GM19351 (cell line): ENCODE measurements around the gene FIGNL2.
"Not testable (repeated sequence)": the region's sequence is repeated elsewhere in the genome, so short reads cannot be mapped to it uniquely, and the experiment has no call there.

ENCODE experiments used
- ATAC-seq: cut with Tn5 transposase; IDR thresholded peaks from one replicate; pipeline ENCODE4 v1.9.1; 2021; ENCODE audit warnings: mild to moderate bottlenecking, moderate library complexity; ENCODE audit not compliant: unreplicated experiment

The FIGNL2 gene

GRCh38 chr12:51848326-51848727, at the start of gene FIGNL2:
FIGNL2 (minus strand) TSS chr12:51848718; CDS start chr12:51822413, 26,305 bp downstream.
- no peak for ATAC-seq

GRCh38 chr12:51897181-51897580, 48.7 kb upstream of the FIGNL2 start:
- no peak for ATAC-seq

- no peak for ATAC-seq
Measured at GRCh38 chr12:51896236-51896635, 47.7 kb upstream of the FIGNL2 start.

GRCh38 chr12:51895378-51896135, 47.0 kb upstream of the FIGNL2 start:
- no peak for ATAC-seq

GRCh38 chr12:51893786-51894185, 45.3 kb upstream of the FIGNL2 start:
- ATAC-seq, result no peak

- no peak for ATAC-seq
Measured at GRCh38 chr12:51891843-51892242, 43.3 kb upstream of the FIGNL2 start.

GRCh38 chr12:51890511-51891171, 42.1 kb upstream of the FIGNL2 start:
- ATAC-seq, result no peak

GRCh38 chr12:51890133-51890464, 41.6 kb upstream of the FIGNL2 start:
- no peak for ATAC-seq

- no peak for ATAC-seq
Measured at GRCh38 chr12:51889216-51890132, 41.0 kb upstream of the FIGNL2 start.

- ATAC-seq, result no peak
Measured at GRCh38 chr12:51888316-51889215, 40.0 kb upstream of the FIGNL2 start.

- ATAC-seq, result no peak
Measured at GRCh38 chr12:51887476-51888315, 39.2 kb upstream of the FIGNL2 start, which contains the start of gene ANKRD33. ANKRD33 (plus strand) TSS chr12:51888103; CDS start chr12:51888187, 84 bp downstream.

- no peak for ATAC-seq
Measured at GRCh38 chr12:51886021-51886710, 37.6 kb upstream of the FIGNL2 start.

GRCh38 chr12:51885294-51886020, 36.9 kb upstream of the FIGNL2 start:
- not testable (repeated sequence) for ATAC-seq

- ATAC-seq, result no peak
Measured at GRCh38 chr12:51884676-51885229, 36.2 kb upstream of the FIGNL2 start.

- no peak for ATAC-seq
Measured at GRCh38 chr12:51883998-51884675, 35.6 kb upstream of the FIGNL2 start.

- no peak for ATAC-seq
Measured at GRCh38 chr12:51883295-51883694, 34.8 kb upstream of the FIGNL2 start.

GRCh38 chr12:51879102-51879501, 30.6 kb upstream of the FIGNL2 start:
- no peak for ATAC-seq
